Parathyroid adenoma (tissue), 2 donors: ENCODE measurements around the gene JAKMIP3.

ENCODE experiments used
- H2AFZ ChIP-seq: fragments of 300-600 bp; sonication (generic); one replicate; pipeline ENCODE4 v1.7.0; 2017; ENCODE audit warnings: antibody characterized with exemption, mild to moderate bottlenecking
- H3K27ac ChIP-seq: fragments of 300-600 bp; sonication (generic); one replicate; pipeline ENCODE4 v1.7.0; 2017
- H3K27me3 ChIP-seq: fragments of 300-600 bp; sonication (generic); one replicate; pipeline ENCODE4 v1.7.0; 2017; ENCODE audit warnings: low read length; ENCODE audit not compliant: control insufficient read depth, insufficient read depth
- H3K36me3 ChIP-seq: fragments of 300-600 bp; sonication (generic); one replicate; pipeline ENCODE4 v1.7.0; 2017; ENCODE audit warnings: low read length; ENCODE audit not compliant: control insufficient read depth, insufficient read depth
- H3K4me1 ChIP-seq: fragments of 300-600 bp; sonication (generic); one replicate; pipeline ENCODE4 v1.7.0; 2017; ENCODE audit warnings: control low read depth
- H3K4me2 ChIP-seq: fragments of 300-600 bp; sonication (generic); one replicate; pipeline ENCODE4 v1.7.0; 2017; ENCODE audit warnings: low read length
- H3K4me3 ChIP-seq: fragments of 300-600 bp; sonication (generic); one replicate; pipeline ENCODE4 v1.7.0; 2017; ENCODE audit warnings: low read depth, low read length
- H3K79me2 ChIP-seq: fragments of 300-600 bp; sonication (generic); one replicate; pipeline ENCODE4 v1.7.0; 2017; ENCODE audit warnings: control low read depth
- H3K9ac ChIP-seq: fragments of 300-600 bp; sonication (generic); one replicate; pipeline ENCODE4 v1.7.0; 2017; ENCODE audit warnings: mild to moderate bottlenecking
- H3K9me3 ChIP-seq: fragments of 300-600 bp; sonication (generic); one replicate; pipeline ENCODE4 v1.7.0; 2017; ENCODE audit warnings: low read length; ENCODE audit not compliant: control insufficient read depth
- CTCF ChIP-seq: fragments of 300-600 bp; sonication (generic); IDR thresholded peaks from one replicate; pipeline ENCODE4 v1.7.0; 2017; ENCODE audit warnings: antibody characterized with exemption, mild to moderate bottlenecking
- donor health status: primary hyperparathyroidism.

The JAKMIP3 gene

GRCh38 chr10:132100556-132101349 is 35.0 kb downstream of the JAKMIP3 start:
- H3K27me3 ChIP-seq, result no peaks in the 10 kb centered on the region
- no peak for TF ChIP-seq CTCF
- H3K4me1 ChIP-seq, result no peaks in the 10 kb centered on the region

DNA sequence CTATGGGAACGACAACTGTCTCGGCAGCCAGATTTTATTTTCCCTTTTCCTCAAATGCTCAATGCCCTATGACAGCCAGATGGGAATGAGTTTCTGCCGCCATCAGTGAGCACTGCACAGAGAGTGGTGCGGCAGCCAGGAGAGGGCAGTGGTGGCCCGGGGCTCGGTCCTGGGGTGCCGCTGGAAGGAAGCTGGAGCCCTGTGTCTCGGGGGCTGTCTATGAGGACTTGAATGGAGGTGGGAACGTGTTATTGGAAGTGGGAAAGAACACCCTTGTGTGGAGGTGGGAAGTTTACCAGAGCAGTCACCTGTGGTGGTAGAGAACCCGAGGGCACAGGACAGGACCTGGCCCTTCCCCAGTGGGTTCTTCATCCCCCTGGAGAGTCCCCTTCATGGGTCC is 35.8 kb downstream of the JAKMIP3 start:
- Histone ChIP-seq H3K27ac (no peak overlapping the region), H3K27me3 (no peaks in the 10 kb centered on the region), H3K9ac (no peak overlapping the region), H3K4me1 (no peaks in the 10 kb centered on the region), H3K4me2 (no peak overlapping the region), H3K4me3 (no peak overlapping the region), H2AFZ (no peak overlapping the region), H3K9me3 (no peaks in the 10 kb centered on the region), H3K36me3 (no peaks in the 10 kb centered on the region), H3K79me2 (no peaks in the 10 kb centered on the region)
- TF ChIP-seq CTCF, result no peak

More at GRCh38 chr10:132100556-132101349, 35.0 kb downstream of the JAKMIP3 start:
- no peak overlapping the region for H3K4me3 ChIP-seq
- no peak overlapping the region for H3K9ac ChIP-seq
- H3K4me2 ChIP-seq, result no peak overlapping the region
- no peaks in the 10 kb centered on the region for H3K79me2 ChIP-seq
- H3K36me3 ChIP-seq, result no peaks in the 10 kb centered on the region
- no peak overlapping the region for H2AFZ ChIP-seq
- no peaks in the 10 kb centered on the region for H3K9me3 ChIP-seq
- no peak overlapping the region for H3K27ac ChIP-seq

DNA sequence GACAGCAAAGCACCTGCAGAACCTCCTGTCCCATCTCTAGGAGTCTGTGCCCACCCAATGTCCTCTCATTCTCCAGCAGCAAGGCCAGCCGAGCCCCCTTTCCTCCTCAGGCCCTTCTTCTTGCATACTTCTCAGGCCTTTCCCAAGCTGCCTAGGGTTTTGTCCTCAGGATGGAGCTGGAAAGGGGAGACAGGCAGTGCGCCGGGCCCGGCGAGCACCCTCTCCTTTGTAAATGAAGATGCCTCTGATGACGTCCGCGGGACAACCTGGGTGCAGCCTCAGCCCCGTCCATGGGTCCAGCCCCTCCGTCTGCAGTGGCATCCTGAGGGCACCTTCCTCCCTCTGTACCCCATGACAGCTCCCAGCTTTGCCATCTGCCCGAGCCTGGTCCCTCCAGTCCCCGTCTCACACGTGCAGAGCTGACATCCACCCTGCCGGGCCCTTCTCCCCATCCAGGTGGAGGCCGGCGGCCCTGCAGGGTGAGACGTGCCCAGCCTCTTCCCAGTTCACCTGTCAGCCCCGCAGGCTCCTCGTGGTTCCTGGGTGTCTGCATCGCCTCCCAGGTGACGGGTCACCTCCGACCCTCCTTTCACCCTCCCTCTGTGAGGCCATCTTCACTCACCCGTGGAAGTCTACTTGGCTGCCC is 36.4 kb downstream of the JAKMIP3 start:
- no peak overlapping the region for H3K4me2 ChIP-seq
- no peaks in the 10 kb centered on the region for H3K36me3 ChIP-seq
- no peaks in the 10 kb centered on the region for H3K4me1 ChIP-seq
- H3K9me3 ChIP-seq, result no peaks in the 10 kb centered on the region
- no peak overlapping the region for H3K4me3 ChIP-seq
- H3K27ac ChIP-seq, result no peak overlapping the region
- no peak overlapping the region for H2AFZ ChIP-seq
- H3K27me3 ChIP-seq, result no peaks in the 10 kb centered on the region
- no peak for TF ChIP-seq CTCF
- no peaks in the 10 kb centered on the region for H3K79me2 ChIP-seq
- H3K9ac ChIP-seq, result no peak overlapping the region

DNA sequence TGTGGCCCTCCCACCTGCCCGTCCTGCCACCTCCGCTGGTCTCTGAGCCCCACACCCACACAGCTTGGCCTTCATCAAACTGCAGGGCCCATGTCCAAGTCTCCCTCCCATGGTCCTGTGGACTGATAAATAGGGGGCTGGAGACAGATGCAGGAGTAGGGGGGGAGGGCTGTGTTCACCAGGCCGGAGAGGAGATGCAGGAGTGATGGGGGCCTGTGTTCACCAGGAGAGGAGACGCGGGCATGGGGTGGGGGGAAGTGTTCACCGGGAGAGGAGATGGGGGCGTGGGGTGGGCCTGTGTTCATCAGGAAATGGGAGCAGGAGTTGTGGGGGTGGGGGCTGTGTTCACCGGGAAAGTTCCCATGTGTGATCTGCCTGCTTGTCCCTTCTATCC is 37.0 kb downstream of the JAKMIP3 start:
- no peaks in the 10 kb centered on the region for H3K79me2 ChIP-seq
- H3K4me2 ChIP-seq, result no peak overlapping the region
- no peaks in the 10 kb centered on the region for H3K4me1 ChIP-seq
- no peak overlapping the region for H2AFZ ChIP-seq
- no peak for TF ChIP-seq CTCF
- H3K9ac ChIP-seq, result no peak overlapping the region
- no peaks in the 10 kb centered on the region for H3K36me3 ChIP-seq
- no peak overlapping the region for H3K4me3 ChIP-seq
- no peaks in the 10 kb centered on the region for H3K27me3 ChIP-seq
- H3K27ac ChIP-seq, result no peak overlapping the region
- H3K9me3 ChIP-seq, result no peaks in the 10 kb centered on the region
